GM19468 (cell line): ENCODE measurements around the gene GNAZ.

Source experiments
- ATAC-seq: cut with Tn5 transposase; IDR thresholded peaks from one replicate; pipeline ENCODE4 v1.9.1; 2021; ENCODE audit warnings: mild to moderate bottlenecking, moderate library complexity, moderate number of reproducible peaks; ENCODE audit not compliant: unreplicated experiment; ENCODE audit errors: extremely low read depth

The GNAZ gene

GRCh38 chr22:23102776-23103175 lies 32.5 kb downstream of the GNAZ start:
- no peak for ATAC-seq

GRCh38 chr22:23103199-23103954 lies 33.1 kb downstream of the GNAZ start:
- ATAC-seq = no peak

DNA sequence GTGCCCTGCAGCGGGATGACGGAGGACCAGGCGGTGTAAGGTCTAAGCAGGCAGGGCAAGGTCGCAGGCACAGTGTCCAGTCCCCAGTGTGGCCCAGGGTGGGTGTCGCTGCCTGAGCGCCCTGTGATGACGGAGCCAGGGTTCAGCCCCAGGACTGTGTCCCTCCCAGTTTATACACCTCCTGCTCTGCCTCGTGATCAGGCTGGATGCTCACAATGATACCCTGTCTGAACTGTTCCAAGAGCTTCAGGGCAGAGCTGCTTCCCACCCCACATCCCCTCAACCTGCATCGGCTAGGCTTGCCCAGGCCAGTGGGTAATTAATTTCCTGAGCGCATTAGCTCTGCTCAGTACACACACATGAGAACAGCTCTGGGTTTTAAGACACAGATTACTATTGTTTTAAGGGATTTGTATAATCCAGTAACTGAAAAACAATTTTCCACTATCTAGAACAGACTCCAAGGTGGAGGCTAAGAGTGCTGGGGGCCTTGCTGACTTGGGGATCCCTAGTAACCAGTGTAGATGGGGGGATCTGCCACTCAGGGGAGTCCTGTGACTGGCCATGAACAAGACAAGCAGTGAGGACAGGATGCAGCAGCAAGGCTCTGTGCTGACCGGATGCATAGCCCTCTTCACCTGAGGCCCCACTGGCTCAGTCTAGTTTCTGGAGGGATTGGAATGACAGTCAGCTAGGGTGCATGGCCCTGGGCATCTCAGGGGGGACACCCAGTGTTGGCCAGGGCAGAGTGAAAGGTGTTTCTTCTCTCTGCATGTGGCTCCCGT lies 34.1 kb downstream of the GNAZ start:
- ATAC-seq = no peak

GRCh38 chr22:23105304-23105703 lies 35.0 kb downstream of the GNAZ start:
- no peak for ATAC-seq

GRCh38 chr22:23105919-23106318 lies 35.6 kb downstream of the GNAZ start:
- no peak for ATAC-seq

- no peak for ATAC-seq
Observed at GRCh38 chr22:23106344-23106743, 36.0 kb downstream of the GNAZ start.

GRCh38 chr22:23106906-23107367 lies 36.6 kb downstream of the GNAZ start:
- no peak for ATAC-seq

- no peak for ATAC-seq
Observed at GRCh38 chr22:23107487-23108248, 37.3 kb downstream of the GNAZ start.

DNA sequence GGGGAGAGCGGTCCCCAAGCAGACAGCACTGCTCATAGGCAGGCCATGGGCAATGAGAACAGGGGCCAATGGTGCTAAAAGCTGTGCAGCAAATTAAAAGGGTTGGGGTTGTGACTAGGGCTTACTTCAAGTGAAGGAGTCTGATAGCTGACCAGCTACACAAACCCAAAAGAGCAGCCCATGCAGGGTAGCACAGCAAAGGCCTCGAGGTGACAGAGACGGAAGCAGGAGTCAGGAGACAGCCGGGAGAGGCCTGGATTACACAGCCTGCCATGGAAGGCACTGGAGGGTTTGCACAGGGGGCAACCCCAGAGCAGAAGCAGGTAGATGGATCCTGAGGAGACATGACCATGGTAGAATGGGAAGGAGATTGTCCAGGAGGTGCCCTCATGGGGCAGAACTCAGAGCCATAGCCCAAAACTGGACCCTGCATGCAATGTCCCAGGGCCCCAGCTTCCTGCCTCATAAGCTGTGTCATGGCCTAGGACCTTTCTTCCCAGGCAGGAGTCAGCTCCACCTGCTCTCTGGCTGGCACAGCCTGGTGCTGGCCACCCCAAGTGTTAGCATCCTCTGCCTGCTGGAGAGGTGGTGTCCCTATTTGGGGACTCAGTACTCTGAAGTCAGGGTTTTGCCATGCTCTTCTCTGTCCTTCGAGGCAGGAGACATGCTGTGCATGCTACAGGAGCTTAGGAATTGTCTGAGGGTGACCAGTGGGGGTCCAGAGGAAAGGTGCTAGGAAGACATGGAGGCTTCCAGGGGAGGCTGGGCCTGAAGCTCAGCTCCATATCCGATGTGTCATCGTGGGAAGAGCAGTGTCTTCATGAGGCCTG lies 38.1 kb downstream of the GNAZ start:
- no peak for ATAC-seq

GRCh38 chr22:23109079-23109347 lies 38.7 kb downstream of the GNAZ start:
- no peak for ATAC-seq

DNA sequence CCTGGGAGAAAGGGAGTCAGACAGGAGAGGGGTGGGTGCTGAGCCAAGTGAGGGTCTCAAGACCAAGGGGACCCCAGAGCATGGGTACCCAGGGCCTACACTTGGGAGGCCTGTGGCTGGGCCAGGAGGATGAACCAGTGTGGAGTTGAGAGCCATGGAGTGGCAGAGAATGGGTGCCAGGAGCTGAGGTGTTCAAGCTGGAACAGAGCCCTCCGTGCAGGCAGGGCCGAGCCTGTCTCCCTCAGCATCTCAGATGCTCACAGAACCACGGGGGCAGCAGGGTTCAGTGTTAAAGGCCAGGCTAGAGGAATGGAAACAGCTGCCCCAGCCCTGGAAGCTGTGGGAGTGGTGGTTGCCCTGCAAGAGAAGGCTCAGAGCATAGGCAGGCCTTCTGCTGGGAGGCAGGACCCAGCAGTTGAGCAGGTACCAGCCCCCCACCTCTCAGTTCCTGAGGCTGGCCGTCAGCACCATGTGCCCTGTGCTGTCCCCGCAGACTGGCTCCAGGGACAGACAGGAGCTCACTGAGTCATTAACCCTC lies 39.2 kb downstream of the GNAZ start:
- no peak for ATAC-seq

DNA sequence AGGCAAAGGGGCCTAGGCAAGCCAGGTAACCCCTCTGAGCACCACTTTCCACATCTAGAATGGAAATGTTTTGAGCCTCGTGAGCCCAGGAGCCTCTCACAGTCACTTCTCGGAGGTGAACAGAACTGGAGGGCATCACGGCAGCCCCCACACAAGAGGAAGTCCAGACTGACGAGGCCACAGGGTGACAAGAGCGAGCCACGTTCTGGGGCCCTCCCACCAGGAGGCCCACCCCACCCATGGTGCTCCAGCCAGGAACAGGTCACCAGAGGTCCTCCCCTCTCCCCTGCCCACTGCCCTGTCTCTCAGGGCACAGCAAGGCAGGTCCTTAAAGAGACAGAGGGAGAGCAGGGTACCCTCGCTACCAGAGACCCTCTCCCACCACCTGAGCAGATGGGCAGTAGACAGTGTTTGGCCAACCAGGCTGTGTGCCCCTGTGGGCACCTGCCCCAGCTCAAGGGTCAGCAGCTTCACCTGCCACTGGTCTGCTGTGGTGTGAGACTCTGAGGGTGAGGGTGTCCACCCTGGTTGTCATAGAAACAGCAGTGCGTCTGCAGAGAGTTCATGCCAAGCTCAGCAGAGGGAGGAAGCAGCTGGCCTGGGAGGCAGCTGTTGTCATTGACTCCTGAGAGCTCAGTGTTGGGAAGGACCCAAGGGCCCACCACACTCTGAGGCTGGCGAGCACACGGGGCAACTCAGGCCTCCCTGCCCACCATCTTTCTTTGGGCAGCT lies 40.0 kb downstream of the GNAZ start:
- no peak for ATAC-seq

GRCh38 chr22:23110922-23111527 lies 40.7 kb downstream of the GNAZ start:
- no peak for ATAC-seq

GRCh38 chr22:23112472-23113012 lies 42.2 kb downstream of the GNAZ start:
- ATAC-seq = no peak

- no peak for ATAC-seq
Observed at GRCh38 chr22:23113067-23113846, 42.9 kb downstream of the GNAZ start.

- no peak for ATAC-seq
Observed at GRCh38 chr22:23113847-23114720, 43.8 kb downstream of the GNAZ start.

DNA sequence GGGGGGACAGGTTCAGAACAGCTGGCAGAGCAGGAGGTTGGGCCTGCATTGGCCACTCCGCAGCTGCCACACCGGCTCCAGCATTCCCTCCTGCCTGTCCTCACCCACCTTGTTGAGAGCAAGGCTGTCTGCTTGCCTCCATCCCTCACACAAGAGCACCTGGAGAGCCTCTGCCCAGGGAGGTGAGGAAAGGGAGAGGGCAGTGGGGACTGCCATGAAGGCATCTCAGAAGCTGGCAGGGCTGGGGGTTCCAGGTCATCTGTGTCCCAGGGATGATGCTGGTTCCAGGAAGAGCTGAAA lies 44.4 kb downstream of the GNAZ start:
- no peak for ATAC-seq
